Mesothelial cell of epicardium (in vitro differentiated cells): ENCODE measurements around the gene NUBP2. TPM values are rescaled to one million over a fixed set of nuclear protein-coding genes. Genes with fewer than 3 reads are reported as not detected.

Source experiments
- DNase-seq, 2 experiments: peaks; one replicate each; pipeline ENCODE4 v3.0.0; 2021; ENCODE audit warnings: low spot score in 2 of 2; ENCODE audit not compliant: unreplicated experiment in 2 of 2
- H3K27ac Mint-ChIP-seq: 2 replicates; pipeline ENCODE4 v1.8.0; 2021; ENCODE audit warnings: mixed read lengths
- H3K27me3 Mint-ChIP-seq: 2 replicates; pipeline ENCODE4 v1.8.0; 2021; ENCODE audit warnings: low read depth, mixed read lengths
- H3K36me3 Mint-ChIP-seq: 2 replicates; pipeline ENCODE4 v1.8.0; 2021; ENCODE audit warnings: mixed read lengths
- H3K4me1 Mint-ChIP-seq: 2 replicates; pipeline ENCODE4 v1.8.0; 2021; ENCODE audit warnings: mixed read lengths
- H3K4me3 Mint-ChIP-seq: 2 replicates; pipeline ENCODE4 v1.8.0; 2021; ENCODE audit warnings: mild to moderate bottlenecking, moderate library complexity, mixed read lengths
- H3K9me3 Mint-ChIP-seq: 2 replicates; pipeline ENCODE4 v1.8.0; 2021; ENCODE audit warnings: mixed read lengths
- microRNA-seq: library from miRNA; unstranded; fragments of <30 nt; microRNA quantifications from one replicate; pipeline ENCODE4 v1.2.0, GENCODE V29; 2021; ENCODE audit warnings: inconsistent platforms, mixed read lengths
- total RNA-seq: library from RNA; stranded (reverse); gene quantifications from 3 replicates; pipeline ENCODE4 v1.2.1, GENCODE V29; 2021
- TF ChIP-seq, protein P1 (sequence below): fragments of 200-600 bp; sonication (generic); IDR thresholded peaks from one replicate; pipeline ENCODE4 v1.5.0; 2021; ENCODE audit warnings: antibody characterized with exemption; ENCODE audit not compliant: unreplicated experiment

Gene NUBP2
- total RNA-seq, 1 donor from 2014 or later: 63.6 TPM

DNA sequence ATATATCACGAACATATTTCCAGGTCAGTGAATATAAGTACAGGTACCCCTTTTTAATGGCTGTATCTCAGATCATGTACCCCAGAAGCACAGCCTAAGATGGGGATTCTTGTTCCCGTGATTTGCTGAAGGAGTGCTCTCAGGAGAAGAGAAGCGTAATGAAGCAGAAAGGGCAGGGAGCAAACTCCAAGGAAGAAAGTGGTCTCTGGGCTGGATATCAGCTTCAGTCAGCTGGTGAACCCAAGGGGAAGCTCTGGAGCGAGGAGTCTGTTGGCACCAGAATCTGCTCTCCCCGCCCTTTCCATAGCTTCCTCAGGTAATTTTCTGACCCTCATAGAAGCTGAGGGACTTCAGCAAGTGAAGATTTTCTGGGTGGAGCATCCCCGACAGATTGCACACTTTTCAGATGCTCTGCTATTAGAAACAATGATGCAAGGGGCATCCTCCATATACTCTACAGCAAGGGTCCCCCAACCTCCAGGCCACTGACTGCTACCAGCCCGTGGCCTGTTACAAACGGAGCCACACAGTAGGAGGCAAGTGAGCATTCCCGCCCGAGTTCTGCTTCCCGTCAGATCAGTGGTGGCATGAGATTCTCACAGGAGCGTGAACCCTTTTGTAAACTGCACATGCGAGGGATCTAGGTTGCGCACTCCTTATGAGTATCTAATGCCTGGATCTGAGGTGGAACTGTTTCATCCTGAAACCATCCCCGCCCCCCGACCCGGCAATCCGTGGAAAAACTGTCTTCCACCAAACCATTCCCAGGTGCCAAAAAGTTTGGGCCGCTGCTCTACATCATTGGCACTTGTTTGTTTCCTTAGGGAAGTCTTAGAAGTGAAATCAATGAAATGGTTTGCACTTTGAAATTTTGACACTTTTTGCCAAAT lies 48.7 kb downstream of the NUBP2 start:
- H3K9me3 Mint-ChIP-seq: no peaks in the 10 kb centered on the region

GRCh38 chr16:1832838-1833454 lies 50.2 kb downstream of the NUBP2 start:
- H3K27me3 Mint-ChIP-seq: no peaks in the 10 kb centered on the region
- peaks cover 21% of the 10 kb centered on the region for H3K4me1 Mint-ChIP-seq
- peaks cover 4% of the 10 kb centered on the region for H3K36me3 Mint-ChIP-seq
- TF ChIP-seq, protein P1, sequence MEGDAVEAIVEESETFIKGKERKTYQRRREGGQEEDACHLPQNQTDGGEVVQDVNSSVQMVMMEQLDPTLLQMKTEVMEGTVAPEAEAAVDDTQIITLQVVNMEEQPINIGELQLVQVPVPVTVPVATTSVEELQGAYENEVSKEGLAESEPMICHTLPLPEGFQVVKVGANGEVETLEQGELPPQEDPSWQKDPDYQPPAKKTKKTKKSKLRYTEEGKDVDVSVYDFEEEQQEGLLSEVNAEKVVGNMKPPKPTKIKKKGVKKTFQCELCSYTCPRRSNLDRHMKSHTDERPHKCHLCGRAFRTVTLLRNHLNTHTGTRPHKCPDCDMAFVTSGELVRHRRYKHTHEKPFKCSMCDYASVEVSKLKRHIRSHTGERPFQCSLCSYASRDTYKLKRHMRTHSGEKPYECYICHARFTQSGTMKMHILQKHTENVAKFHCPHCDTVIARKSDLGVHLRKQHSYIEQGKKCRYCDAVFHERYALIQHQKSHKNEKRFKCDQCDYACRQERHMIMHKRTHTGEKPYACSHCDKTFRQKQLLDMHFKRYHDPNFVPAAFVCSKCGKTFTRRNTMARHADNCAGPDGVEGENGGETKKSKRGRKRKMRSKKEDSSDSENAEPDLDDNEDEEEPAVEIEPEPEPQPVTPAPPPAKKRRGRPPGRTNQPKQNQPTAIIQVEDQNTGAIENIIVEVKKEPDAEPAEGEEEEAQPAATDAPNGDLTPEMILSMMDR: no peak
- no peak for DNase-seq
- H3K9me3 Mint-ChIP-seq: no peaks in the 10 kb centered on the region
- H3K27ac Mint-ChIP-seq: peak overlapping the region; percentile 34
- H3K4me3 Mint-ChIP-seq: no peak overlapping the region

More for the DNA sequence above, 48.7 kb downstream of the NUBP2 start:
- no peak for DNase-seq
- Mint-ChIP-seq H3K27ac (no peak overlapping the region), H3K36me3 (peaks cover 4% of the 10 kb centered on the region), H3K4me1 (peaks cover 27% of the 10 kb centered on the region), H3K27me3 (no peaks in the 10 kb centered on the region), H3K4me3 (no peak overlapping the region)
- TF ChIP-seq, protein P1: no peak

GRCh38 chr16:1834096-1834495 lies 51.3 kb downstream of the NUBP2 start:
- H3K36me3 Mint-ChIP-seq: peaks cover 4% of the 10 kb centered on the region
- peaks cover 11% of the 10 kb centered on the region for H3K4me1 Mint-ChIP-seq
- no peaks in the 10 kb centered on the region for H3K27me3 Mint-ChIP-seq
- peak overlapping the region; percentile 5 for H3K27ac Mint-ChIP-seq
- H3K4me3 Mint-ChIP-seq: no peak overlapping the region
- no peak for DNase-seq
- no peaks in the 10 kb centered on the region for H3K9me3 Mint-ChIP-seq
- TF ChIP-seq, protein P1: no peak

Small RNAs within 50 kb of the gene (microRNA-seq; reads per million reads assigned to microRNA genes)
- 5.6 reads per million, percentile 22 among the genes with 10 or more reads in this experiment for gene MIR3177

Other genes starting within 250 kb of the NUBP2 start
- 6.6 to 7.7 TPM (median 6.9 TPM) in 3 replicates for gene TMEM204, start 249.3 kb upstream of the NUBP2 start, total RNA-seq
- 60.3 to 63.5 TPM (median 62.9 TPM) in 3 replicates for gene IFT140, start 170.9 kb upstream of the NUBP2 start, total RNA-seq
- gene CRAMP1, start 170.6 kb upstream of the NUBP2 start, total RNA-seq: 42.5 to 44.8 TPM (median 43.2 TPM) in 3 replicates
- gene JPT2, start 104.7 kb upstream of the NUBP2 start, total RNA-seq: 72.9 to 78.3 TPM (median 73.9 TPM) in 3 replicates
- 162 to 182 TPM (median 162 TPM) in 3 replicates for gene MAPK8IP3, start 76.8 kb upstream of the NUBP2 start, total RNA-seq
- gene NME3, start 11.4 kb upstream of the NUBP2 start, total RNA-seq: 56.6 to 58.4 TPM (median 57.7 TPM) in 3 replicates
- gene EME2, start 10.2 kb upstream of the NUBP2 start, total RNA-seq: 32.3 to 41.5 TPM (median 35.2 TPM) in 3 replicates
- gene MRPS34, start 9.8 kb upstream of the NUBP2 start, total RNA-seq: 62.2 to 65.3 TPM (median 63.9 TPM) in 3 replicates
- 49.6 to 51.4 TPM (median 50.0 TPM) in 3 replicates for gene SPSB3, start 389 bp upstream of the NUBP2 start, total RNA-seq
- gene IGFALS, start 10.7 kb downstream of the NUBP2 start, total RNA-seq: 0.34 to 0.63 TPM (median 0.35 TPM) in 3 replicates
- gene HAGH, start 43.9 kb downstream of the NUBP2 start, total RNA-seq: 27.8 to 29.8 TPM (median 29.7 TPM) in 3 replicates
- gene FAHD1, start 44.2 kb downstream of the NUBP2 start, total RNA-seq: 21.3 to 24.1 TPM (median 23.1 TPM) in 3 replicates
- not detected in 3 replicates for gene MEIOB, start 89.2 kb downstream of the NUBP2 start, total RNA-seq
- 0.22 to 0.36 TPM in 2 of 3 replicates, not detected in the other for gene HS3ST6, start 135.5 kb downstream of the NUBP2 start, total RNA-seq
- gene MSRB1, start 160.2 kb downstream of the NUBP2 start, total RNA-seq: 13.1 to 14.1 TPM (median 13.4 TPM) in 3 replicates
- gene RPL3L, start 171.7 kb downstream of the NUBP2 start, total RNA-seq: 0.40 to 0.45 TPM in 2 of 3 replicates, not detected in the other
- gene NDUFB10, start 176.6 kb downstream of the NUBP2 start, total RNA-seq: 92.9 to 103 TPM (median 95.0 TPM) in 3 replicates
- gene RPS2, start 181.9 kb downstream of the NUBP2 start, total RNA-seq: 2,265 to 2,496 TPM (median 2,379 TPM) in 3 replicates
- gene RNF151, start 183.9 kb downstream of the NUBP2 start, total RNA-seq: not detected in 3 replicates
- gene TBL3, start 189.1 kb downstream of the NUBP2 start, total RNA-seq: 35.5 to 40.6 TPM (median 37.2 TPM) in 3 replicates
- 0.42 to 1.3 TPM (median 0.73 TPM) in 3 replicates for gene NOXO1, start 198.5 kb downstream of the NUBP2 start, total RNA-seq
- gene GFER, start 201.2 kb downstream of the NUBP2 start, total RNA-seq: 22.8 to 26.5 TPM (median 23.7 TPM) in 3 replicates
- 0.49 to 1.3 TPM (median 1.0 TPM) in 3 replicates for gene SYNGR3, start 207.0 kb downstream of the NUBP2 start, total RNA-seq
- gene ZNF598, start 226.9 kb downstream of the NUBP2 start, total RNA-seq: 50.6 to 52.7 TPM (median 52.7 TPM) in 3 replicates
- 14.0 to 16.1 TPM (median 15.4 TPM) in 3 replicates for gene NPW, start 236.8 kb downstream of the NUBP2 start, total RNA-seq
- gene NHERF2, start 243.9 kb downstream of the NUBP2 start, total RNA-seq: 48.1 to 55.1 TPM (median 51.3 TPM) in 3 replicates